ENCODE results near the gene ABCG4. TPM values are rescaled to one million over a fixed set of nuclear protein-coding genes. Genes with fewer than 3 reads are reported as not detected.

The ABCG4 gene
- total and polyA plus RNA-seq, 9 donors = 0.06 to 1.3 (median 0.32) TPM; not detected in 3

GRCh38 chr11:119185981-119186634, 37.3 kb downstream of the ABCG4 start:
- Histone ChIP-seq H3K4me3 (no peak overlapping the region), H3K4me1 (ENCODE audit: insufficient read depth) (no peaks in the 10 kb centered on the region), H3K27ac (no peak overlapping the region), H3K36me3 (no peaks in the 10 kb centered on the region), H3K9me3 (no peaks in the 10 kb centered on the region), H3K27me3 (no peaks in the 10 kb centered on the region)
- TF ChIP-seq POLR2A (IDR thresholded peaks at IDR 0.05) (no peak), EP300 (IDR thresholded peaks at IDR 0.05) (no peak), CTCF (IDR thresholded peaks at IDR 0.05) (no peak)
- WGBS, 3 donors = 27 to 30% (median 28%) methylated on average over 15 of the region's 15 CpGs
- no peak for DNase-seq
- intact Hi-C loops (cut with DNase I) = loop anchor here in 1 of 4 donors (10.0 kb wide), 1 partner anchor 51 kb away; no protein-coding TSS in a partner anchor

DNA sequence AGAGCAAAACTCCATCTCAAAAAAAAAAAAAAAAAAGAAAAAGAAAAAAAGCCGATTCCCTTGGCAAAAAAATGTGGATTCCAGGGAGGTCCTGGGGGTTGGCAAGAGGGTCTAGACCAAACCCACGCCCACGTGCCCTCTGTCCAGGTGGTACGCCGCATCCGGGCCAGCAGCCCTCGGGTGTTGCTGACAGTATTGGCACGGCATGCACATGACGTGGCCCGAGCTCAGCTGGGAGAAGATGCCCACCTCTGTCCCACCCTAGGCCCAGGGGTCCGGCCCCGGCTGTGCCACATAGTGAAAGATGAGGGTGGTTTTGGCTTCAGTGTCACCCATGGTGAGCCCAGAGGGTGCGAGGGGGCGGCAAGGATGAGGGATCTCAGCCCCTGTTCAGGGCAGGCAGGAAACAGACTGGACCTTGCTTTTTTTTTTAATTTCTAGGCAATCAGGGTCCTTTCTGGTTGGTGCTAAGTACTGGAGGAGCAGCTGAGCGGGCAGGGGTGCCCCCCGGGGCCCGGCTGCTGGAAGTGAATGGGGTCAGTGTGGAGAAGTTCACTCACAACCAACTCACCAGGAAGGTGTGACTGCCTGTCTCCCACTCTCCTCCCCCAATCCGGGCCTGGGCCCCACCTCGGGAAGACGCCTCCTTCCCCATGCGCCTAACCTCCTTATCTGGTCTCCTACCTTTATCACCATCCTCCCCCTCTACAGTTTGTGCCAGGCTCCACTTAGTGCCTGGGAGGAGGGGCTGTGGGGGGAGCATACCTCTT, 38.5 kb downstream of the ABCG4 start:
- WGBS, 3 donors = 51 to 64% (median 62%) methylated on average over 21 of the region's 21 CpGs
- no peak for DNase-seq
- H3K9me3 ChIP-seq = no peaks in the 10 kb centered on the region
- intact Hi-C loops (cut with DNase I) = loop anchor here in 1 of 4 donors (10.0 kb wide), 1 partner anchor 53 kb away; no protein-coding TSS in a partner anchor
- H3K4me1 ChIP-seq (ENCODE audit: insufficient read depth) = no peaks in the 10 kb centered on the region
- no peak overlapping the region for H3K4me3 ChIP-seq
- H3K27ac ChIP-seq = no peak overlapping the region
- TF ChIP-seq EP300 (IDR thresholded peaks at IDR 0.05) = no peak
- TF ChIP-seq CTCF (IDR thresholded peaks at IDR 0.05) = no peak
- TF ChIP-seq POLR2A (IDR thresholded peaks at IDR 0.05) = no peak
- no peaks in the 10 kb centered on the region for H3K36me3 ChIP-seq
- no peaks in the 10 kb centered on the region for H3K27me3 ChIP-seq

DNA sequence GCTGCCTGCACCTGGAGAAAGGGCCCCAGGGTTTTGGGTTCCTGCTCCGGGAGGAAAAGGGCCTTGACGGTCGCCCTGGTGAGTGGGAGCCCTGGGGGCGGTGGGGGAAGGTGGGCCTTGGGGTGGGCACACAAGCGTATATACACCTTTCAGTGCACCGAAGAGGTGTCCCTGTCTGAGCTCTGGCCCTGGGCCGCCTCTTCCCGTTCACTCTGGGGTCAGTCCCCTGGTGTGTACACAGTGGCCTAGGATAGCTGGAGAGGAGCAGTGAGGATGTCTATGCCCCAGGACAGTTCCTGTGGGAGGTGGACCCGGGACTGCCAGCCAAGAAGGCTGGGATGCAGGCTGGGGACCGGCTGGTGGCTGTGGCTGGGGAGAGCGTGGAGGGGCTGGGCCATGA, 39.2 kb downstream of the ABCG4 start:
- Histone ChIP-seq H3K27ac (no peak overlapping the region), H3K4me1 (ENCODE audit: insufficient read depth) (no peaks in the 10 kb centered on the region), H3K36me3 (no peaks in the 10 kb centered on the region), H3K4me3 (no peak overlapping the region), H3K27me3 (no peaks in the 10 kb centered on the region), H3K9me3 (no peaks in the 10 kb centered on the region)
- intact Hi-C loops (cut with DNase I) = loop anchor here in 1 of 4 donors (10.0 kb wide), 1 partner anchor 53 kb away; no protein-coding TSS in a partner anchor
- no peak for DNase-seq
- WGBS, 3 donors = 76 to 80% (median 80%) methylated on average over 11 of the region's 11 CpGs
- TF ChIP-seq CTCF (IDR thresholded peaks at IDR 0.05) (no peak), EP300 (IDR thresholded peaks at IDR 0.05) (no peak), POLR2A (IDR thresholded peaks at IDR 0.05) (no peak)

- Histone ChIP-seq H3K4me1 (ENCODE audit: insufficient read depth) (no peaks in the 10 kb centered on the region), H3K27me3 (no peaks in the 10 kb centered on the region), H3K4me3 (no peak overlapping the region), H3K27ac (no peak overlapping the region), H3K36me3 (no peaks in the 10 kb centered on the region), H3K9me3 (no peaks in the 10 kb centered on the region)
- intact Hi-C loops (cut with DNase I) = loop anchor here in 1 of 4 donors (10.0 kb wide), 1 partner anchor 54 kb away; no protein-coding TSS in a partner anchor
- DNase-seq = no peak
- TF ChIP-seq POLR2A (IDR thresholded peaks at IDR 0.05) = no peak
- TF ChIP-seq EP300 (IDR thresholded peaks at IDR 0.05) = no peak
- no peak for TF ChIP-seq CTCF (IDR thresholded peaks at IDR 0.05)
- WGBS, 3 donors = 70 to 80% (median 76%) methylated on average over 8 of the region's 8 CpGs
These were observed 40.0 kb downstream of the ABCG4 start for GRCh38 chr11:119188887-119189286.
